K562 (cell line): ENCODE measurements around the gene ZKSCAN8.

Experiments used
- ARNT ChIP-seq, 2 experiments: fragments of 450-650 bp; IDR thresholded peaks; 2 replicates each; pipeline ENCODE4 v1.6.1; 2016; ENCODE audit warnings: mild to moderate bottlenecking in 1 of 2
- CTCF ChIP-seq, 3 experiments: IDR thresholded peaks in 2 of 3; conservative IDR thresholded peaks in 1 of 3; 2 replicates each; pipeline ENCODE4 v1.5.1; 2011 to 2012; ENCODE audit warnings: low read length in 3 of 3, mild to moderate bottlenecking in 3 of 3, control low read depth in 2 of 3, improper control_type of control experiment in 1 of 3, inconsistent platforms in 1 of 3, low read depth in 1 of 3, mixed read lengths in 1 of 3, moderate library complexity in 1 of 3; ENCODE audit not compliant: insufficient read depth in 2 of 3
- RB1 ChIP-seq: fragments of 450-650 bp; IDR thresholded peaks from 2 replicates; pipeline ENCODE4 v1.6.1; 2017; ENCODE audit warnings: low read depth, mild to moderate bottlenecking
- TAF1 ChIP-seq: IDR thresholded peaks from 2 replicates; pipeline ENCODE4 v1.6.1; 2011; ENCODE audit warnings: mild to moderate bottlenecking, low read length, moderate library complexity; ENCODE audit not compliant: insufficient read depth, control insufficient read depth, severe bottlenecking; ENCODE audit errors: extremely low read depth
- TFAM ChIP-seq: fragments of 250-450 bp; sonication (Bioruptor Pico); conservative IDR thresholded peaks from 2 replicates; pipeline ENCODE4 v1.5.0; 2021; ENCODE audit warnings: mild to moderate bottlenecking, moderate library complexity
- ZBTB1 ChIP-seq: sonication (generic); formaldehyde crosslinking; IDR thresholded peaks from 2 replicates; pipeline ENCODE4 v1.8.1; 2023; ENCODE audit warnings: missing genetic modification reagents, low read depth, mild to moderate bottlenecking, borderline replicate concordance
- ZNF398 ChIP-seq: fragments of 250-450 bp; sonication (Bioruptor Pico); IDR thresholded peaks from 2 replicates; pipeline ENCODE4 v1.8.0; 2021; ENCODE audit warnings: moderate library complexity, mild to moderate bottlenecking, inconsistent platforms

- TF ChIP-seq TAF1 (no peak), TFAM (no peak), ARNT (IDR thresholded peaks at IDR 0.05) (no peak), CTCF (IDR thresholded peaks at IDR 0.05 in 2 of 3, conservative IDR thresholded peaks at IDR 0.05 in 1 of 3; ENCODE audit: insufficient read depth in 2 of 3, low read depth in 1 of 3, low read length in 3 of 3) (no peak), ZNF398 (CRISPR knock-in tag) (no peak), ZBTB1 (CRISPR knock-in tag) (no peak), RB1 (no peak)
Measured at GRCh38 chr6:28167926-28168325, 26.2 kb downstream of the ZKSCAN8 start.
